Prostate gland (tissue), 2 donors: Measurements from ENCODE around the gene TNS4. TPM values are rescaled to one million over a fixed set of nuclear protein-coding genes. Genes with fewer than 3 reads are reported as not detected.

Experiments
- DNase-seq: peaks from one replicate; pipeline ENCODE4 v3.0.0-alpha.2; 2019; ENCODE audit warnings: low spot score
- H3K27ac ChIP-seq, 2 donors: fragments of 200-600 bp; sonication (generic); 2 replicates each; pipeline ENCODE4 v1.5.1; 2017 to 2019
- H3K27me3 ChIP-seq: fragments of 200-600 bp; sonication (generic); replicated peaks from 2 replicates; pipeline ENCODE4 v1.5.1; 2019; ENCODE audit not compliant: insufficient read depth
- H3K36me3 ChIP-seq, 2 donors: fragments of 200-600 bp; sonication (generic); 1 replicate in 1 of 2; 2 replicates in 1 of 2; pipeline versions ENCODE4 v1.5.1 to v1.8.1; 2017 to 2019
- H3K4me1 ChIP-seq: fragments of 200-600 bp; sonication (generic); replicated peaks from 2 replicates; pipeline ENCODE4 v1.5.1; 2019
- H3K4me3 ChIP-seq, 2 donors: fragments of 200-600 bp; sonication (generic); 2 replicates each; pipeline ENCODE4 v1.5.1; 2017 to 2019
- H3K9me3 ChIP-seq: fragments of 200-600 bp; sonication (generic); 2 replicates; pipeline ENCODE4 v1.5.1; 2017
- POLR2A ChIP-seq: fragments of 450-650 bp; IDR thresholded peaks from one replicate; pipeline ENCODE4 v1.6.1; 2016; ENCODE audit warnings: antibody characterized with exemption, mild to moderate bottlenecking
- POLR2AphosphoS5 ChIP-seq: sonication (generic); formaldehyde crosslinking; IDR thresholded peaks from one replicate; pipeline ENCODE4 v1.6.1; 2017; ENCODE audit warnings: antibody characterized with exemption
- whole genome bisulfite sequencing: methylation state at CpG from one replicate; pipeline ENCODE4 v1.1.5; 2018; 5-methylcytosine and 5-hydroxymethylcytosine counted together
- intact Hi-C: fragments of 100-400 bp; cut with DNase I; formaldehyde crosslinking; loops from one replicate; pipeline ENCODE4 v1.14.2; 2022
- total RNA-seq, 2 donors: library from RNA; depleted of rRNA; stranded (reverse); fragments of >200 nt; gene quantifications; one replicate each; pipeline ENCODE4 v1.1.0, GENCODE V29; 2016
- TF ChIP-seq, protein P1 (sequence below), 4 experiments: fragments of 200-600 bp in 2 of 4; fragments of 450-650 bp in 2 of 4; sonication (generic) in 2 of 4; IDR thresholded peaks; 1 replicate in 3 of 4; 2 replicates in 1 of 4; pipeline ENCODE4 v1.5.1; 2016 to 2019; ENCODE audit warnings: antibody characterized with exemption in 4 of 4, mild to moderate bottlenecking in 2 of 4, moderate library complexity in 2 of 4

Gene TNS4
- total RNA-seq, 2 donors from 2014 or later = 51.3 to 56.1 TPM

DNA sequence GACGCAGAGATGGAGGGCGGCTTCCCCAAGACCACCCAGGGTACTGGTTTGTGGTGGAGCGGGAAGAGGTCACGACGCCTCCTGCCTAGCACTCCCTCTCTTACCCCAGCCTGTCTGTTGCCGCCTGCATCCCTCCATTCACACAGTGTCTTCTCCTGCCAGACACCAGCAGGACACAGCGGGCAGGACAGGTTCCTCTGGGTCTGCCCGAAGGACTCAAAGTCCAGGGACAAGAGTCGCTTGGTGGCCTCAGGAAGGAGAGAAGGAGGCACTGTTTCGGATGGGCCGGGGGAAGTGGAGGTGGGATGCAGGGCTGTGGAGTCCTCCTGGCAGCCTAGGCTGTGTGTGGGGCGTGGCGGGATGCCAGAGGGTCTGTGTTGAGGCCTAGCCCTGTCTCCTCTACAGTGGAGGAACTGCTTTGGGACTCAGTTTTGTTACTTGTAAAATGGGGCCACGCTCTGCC lies 19.6 kb upstream of the TNS4 start:
- Histone ChIP-seq H3K4me3 (no peak overlapping the region), H3K4me1 (no peaks in the 10 kb centered on the region), H3K27me3 (no peaks in the 10 kb centered on the region), H3K9me3 (no peaks in the 10 kb centered on the region), H3K27ac (peak overlapping the region in 1 of 2 donors; percentile 10), H3K36me3 (no peaks in the 10 kb centered on the region)
- intact Hi-C loops = no loop called here
- TF ChIP-seq POLR2A = no peak
- no peak for TF ChIP-seq POLR2AphosphoS5
- TF ChIP-seq, protein P1, sequence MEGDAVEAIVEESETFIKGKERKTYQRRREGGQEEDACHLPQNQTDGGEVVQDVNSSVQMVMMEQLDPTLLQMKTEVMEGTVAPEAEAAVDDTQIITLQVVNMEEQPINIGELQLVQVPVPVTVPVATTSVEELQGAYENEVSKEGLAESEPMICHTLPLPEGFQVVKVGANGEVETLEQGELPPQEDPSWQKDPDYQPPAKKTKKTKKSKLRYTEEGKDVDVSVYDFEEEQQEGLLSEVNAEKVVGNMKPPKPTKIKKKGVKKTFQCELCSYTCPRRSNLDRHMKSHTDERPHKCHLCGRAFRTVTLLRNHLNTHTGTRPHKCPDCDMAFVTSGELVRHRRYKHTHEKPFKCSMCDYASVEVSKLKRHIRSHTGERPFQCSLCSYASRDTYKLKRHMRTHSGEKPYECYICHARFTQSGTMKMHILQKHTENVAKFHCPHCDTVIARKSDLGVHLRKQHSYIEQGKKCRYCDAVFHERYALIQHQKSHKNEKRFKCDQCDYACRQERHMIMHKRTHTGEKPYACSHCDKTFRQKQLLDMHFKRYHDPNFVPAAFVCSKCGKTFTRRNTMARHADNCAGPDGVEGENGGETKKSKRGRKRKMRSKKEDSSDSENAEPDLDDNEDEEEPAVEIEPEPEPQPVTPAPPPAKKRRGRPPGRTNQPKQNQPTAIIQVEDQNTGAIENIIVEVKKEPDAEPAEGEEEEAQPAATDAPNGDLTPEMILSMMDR (IDR thresholded peaks at IDR 0.05) = no peak
- DNase-seq = no peak
- 91% methylated on average over 14 of the region's 14 CpGs for WGBS

DNA sequence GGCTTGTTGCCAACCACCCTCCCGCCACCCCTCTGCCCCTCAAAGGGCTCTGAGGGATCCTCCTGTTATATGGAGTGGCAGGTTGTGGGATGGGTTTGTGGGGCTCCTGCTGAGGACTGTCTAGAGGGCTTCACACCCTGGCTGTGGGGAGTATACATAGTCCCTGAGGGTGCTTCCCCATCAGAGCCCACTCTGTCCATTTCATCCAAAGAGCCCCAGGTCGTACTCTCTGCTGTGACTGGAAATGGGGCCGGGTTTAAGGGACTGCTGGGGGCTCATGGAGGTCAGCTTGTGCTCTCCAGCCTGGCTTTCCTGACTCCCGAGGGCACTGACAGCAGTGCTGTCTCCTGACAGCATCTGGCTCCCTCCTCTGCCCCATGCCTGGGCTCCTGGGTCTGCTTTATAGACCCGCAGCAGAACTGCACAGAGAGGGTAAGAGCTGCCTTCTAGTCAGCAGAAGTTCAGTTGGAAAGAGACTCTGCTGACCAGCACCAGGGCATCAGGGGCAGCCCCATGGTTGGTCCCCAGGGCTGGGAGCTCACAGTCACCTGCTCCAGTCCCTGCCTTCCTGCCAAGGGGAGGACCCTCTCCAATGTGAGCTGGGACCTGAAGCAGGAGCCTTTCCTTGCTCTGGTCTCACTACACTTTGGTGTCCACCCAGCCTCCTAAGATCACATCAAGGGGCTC lies 17.8 kb upstream of the TNS4 start:
- no peaks in the 10 kb centered on the region for H3K27me3 ChIP-seq
- no peak for DNase-seq
- no peak for TF ChIP-seq POLR2A
- no peak for TF ChIP-seq POLR2AphosphoS5
- TF ChIP-seq, protein P1 (IDR thresholded peaks at IDR 0.05) = no peak
- H3K27ac ChIP-seq = no peak overlapping the region
- no peak overlapping the region for H3K4me3 ChIP-seq
- intact Hi-C loops = no loop called here
- 80% methylated on average over 5 of the region's 5 CpGs for WGBS
- H3K36me3 ChIP-seq = no peaks in the 10 kb centered on the region
- H3K4me1 ChIP-seq = no peaks in the 10 kb centered on the region
- no peaks in the 10 kb centered on the region for H3K9me3 ChIP-seq

DNA sequence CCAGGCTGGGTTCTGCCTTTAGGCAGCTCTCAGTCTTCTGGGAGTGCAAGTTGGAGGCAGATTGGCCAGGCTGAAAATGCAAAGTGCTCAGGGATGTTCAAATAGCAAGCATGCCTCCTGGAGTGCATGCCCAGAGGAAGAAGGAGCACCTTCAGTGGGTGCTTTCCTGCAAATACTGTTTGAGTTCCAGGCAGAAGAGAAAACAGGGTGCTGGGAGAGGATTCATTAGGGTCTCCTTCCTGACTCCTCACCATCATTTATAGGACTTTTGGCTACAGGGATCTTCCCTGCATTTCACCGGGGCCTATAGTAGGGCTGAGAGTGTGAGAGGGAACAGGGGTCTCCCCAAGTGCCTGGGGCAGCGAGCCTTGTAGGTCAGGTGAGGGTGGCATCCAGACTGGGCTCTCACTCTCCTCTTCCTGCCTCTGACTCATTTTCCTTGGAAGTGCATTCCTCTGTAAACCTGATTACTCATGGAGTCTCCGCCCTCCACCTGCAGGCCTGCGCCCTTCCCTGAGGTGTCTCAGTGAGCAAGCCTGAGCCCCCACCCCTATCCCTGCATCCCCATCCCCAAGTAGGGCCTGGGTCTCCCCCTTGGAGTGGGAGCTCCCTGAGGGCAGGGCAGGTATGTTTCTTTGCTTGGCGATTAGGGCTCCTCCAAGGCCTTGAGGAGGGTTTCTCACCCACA lies 17.1 kb upstream of the TNS4 start:
- intact Hi-C loops = no loop called here
- Histone ChIP-seq H3K9me3 (no peaks in the 10 kb centered on the region), H3K27ac (no peak overlapping the region), H3K27me3 (no peaks in the 10 kb centered on the region), H3K4me1 (no peaks in the 10 kb centered on the region), H3K36me3 (no peaks in the 10 kb centered on the region), H3K4me3 (no peak overlapping the region)
- TF ChIP-seq POLR2A (no peak), POLR2AphosphoS5 (no peak)
- TF ChIP-seq, protein P1 (IDR thresholded peaks at IDR 0.05) = no peak
- 82% methylated on average over 5 of the region's 5 CpGs for WGBS
- DNase-seq = no peak

DNA sequence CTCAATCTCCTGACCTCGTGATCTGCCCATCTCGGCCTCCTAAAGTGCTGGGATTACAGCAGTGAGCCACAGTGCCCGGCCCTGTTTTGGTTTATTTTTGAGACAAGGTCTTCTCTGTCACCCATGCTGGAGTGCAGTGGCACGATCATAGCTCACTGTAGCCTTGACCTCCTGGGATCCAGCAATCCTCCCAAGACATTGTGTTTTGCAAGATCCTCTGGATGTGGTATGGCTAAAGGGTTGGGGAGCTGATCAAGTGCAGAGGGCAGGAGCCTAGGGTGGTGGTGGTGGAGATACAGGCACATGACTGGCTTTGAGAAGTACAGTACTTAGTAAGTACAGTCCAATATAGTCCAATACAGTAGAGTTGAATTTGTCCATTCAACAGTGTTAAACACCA lies 16.6 kb upstream of the TNS4 start:
- no peak for DNase-seq
- Histone ChIP-seq H3K27ac (no peak overlapping the region), H3K9me3 (no peaks in the 10 kb centered on the region), H3K27me3 (no peaks in the 10 kb centered on the region), H3K4me1 (no peaks in the 10 kb centered on the region), H3K36me3 (no peaks in the 10 kb centered on the region), H3K4me3 (no peak overlapping the region)
- 92% methylated on average over 4 of the region's 4 CpGs for WGBS
- intact Hi-C loops = no loop called here
- TF ChIP-seq, protein P1 (IDR thresholded peaks at IDR 0.05) = no peak
- TF ChIP-seq POLR2A (no peak), POLR2AphosphoS5 (no peak)

DNA sequence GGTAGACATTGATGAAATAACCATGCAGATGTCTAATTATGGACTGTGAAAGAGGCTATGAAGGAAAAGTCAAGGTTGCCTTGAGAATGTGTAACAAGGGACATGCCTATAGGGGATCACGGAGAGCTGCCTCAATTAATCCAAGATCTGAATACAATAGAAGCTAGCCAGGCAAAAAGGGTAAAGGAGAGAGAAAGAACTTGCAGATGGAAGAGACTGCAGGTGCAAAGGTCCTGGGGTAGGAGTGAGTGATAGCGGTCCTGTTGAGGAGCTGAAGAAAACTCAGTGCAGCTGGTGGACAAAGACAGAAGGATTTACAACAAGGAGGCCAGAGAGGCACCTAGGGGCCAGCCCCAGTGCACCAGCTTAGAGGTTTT lies 15.9 kb upstream of the TNS4 start:
- no peaks in the 10 kb centered on the region for H3K4me1 ChIP-seq
- TF ChIP-seq POLR2AphosphoS5 (no peak), POLR2A (no peak)
- TF ChIP-seq, protein P1 (IDR thresholded peaks at IDR 0.05) = no peak
- H3K36me3 ChIP-seq = no peaks in the 10 kb centered on the region
- intact Hi-C loops = no loop called here
- WGBS = 90% methylated on average over 2 of the region's 2 CpGs
- H3K9me3 ChIP-seq = no peaks in the 10 kb centered on the region
- H3K27me3 ChIP-seq = no peaks in the 10 kb centered on the region
- no peak for DNase-seq
- no peak overlapping the region for H3K27ac ChIP-seq
- H3K4me3 ChIP-seq = no peak overlapping the region
